GM12878 (cell line): ENCODE results near the gene RNF44. TPM values are rescaled to one million over a fixed set of nuclear protein-coding genes. Genes with fewer than 3 reads are reported as not detected.

Source experiments
- HDGF ChIP-seq: fragments of 450-650 bp; IDR thresholded peaks from 2 replicates; pipeline ENCODE4 v1.6.1; 2016; ENCODE audit warnings: antibody characterized with exemption
- MYC ChIP-seq: IDR thresholded peaks from 2 replicates; pipeline ENCODE4 v1.6.1; 2011; ENCODE audit warnings: mild to moderate bottlenecking, low read length, moderate library complexity, inconsistent platforms; ENCODE audit not compliant: insufficient read depth, insufficient replicate concordance, insufficient read length, severe bottlenecking
- RELA ChIP-seq: fragments of 450-650 bp; IDR thresholded peaks from 2 replicates; pipeline ENCODE4 v1.8.0; 2014; ENCODE audit warnings: borderline replicate concordance; ENCODE audit not compliant: partially characterized antibody
- SMAD5 ChIP-seq: IDR thresholded peaks from 2 replicates; pipeline ENCODE4 v1.6.1; 2016; ENCODE audit warnings: antibody characterized with exemption, low read depth
- SMARCA5 ChIP-seq: fragments of 450-650 bp; IDR thresholded peaks from 2 replicates; pipeline ENCODE4 v1.6.1; 2017; ENCODE audit warnings: mild to moderate bottlenecking
- STAT1 ChIP-seq: fragments of 450-650 bp; conservative IDR thresholded peaks from 2 replicates; pipeline ENCODE4 v1.6.1; 2014; ENCODE audit warnings: antibody characterized with exemption, mild to moderate bottlenecking
- STAT3 ChIP-seq: IDR thresholded peaks from 2 replicates; pipeline ENCODE4 v1.6.1; 2011; ENCODE audit warnings: low read depth, low read length, improper control_type of control experiment
- TAF1 ChIP-seq: IDR thresholded peaks from 2 replicates; pipeline ENCODE4 v1.6.1; 2011; ENCODE audit warnings: mild to moderate bottlenecking, low read depth, low read length, borderline replicate concordance
- polyA plus RNA-seq, 11 experiments: library from polyadenylated mRNA; depleted of rRNA in 4 of 11; unstranded in 6 of 11; stranded (reverse) in 5 of 11; fragments of >200 nt; fragmentation: Nextera tagmentation in 4 of 11; fragmentation: Illumina TruSeq in 1 of 11; extraction: Ambion mirVana in 4 of 11; extraction: Trizol in 1 of 11; gene quantifications; 1 replicate in 1 of 11; 2 replicates in 10 of 11; pipeline versions ENCODE4 v1.2.1 to v1.2.3, GENCODE V29; 2011 to 2016; ENCODE audit warnings: inconsistent platforms in 2 of 11, missing spikeins in 2 of 11, low read depth in 1 of 11
- total RNA-seq, 4 experiments: library from RNA; depleted of rRNA in 3 of 4; stranded (reverse); fragments of >200 nt in 3 of 4; fragmentation: Illumina TruSeq in 1 of 4; extraction: Trizol in 1 of 4; gene quantifications; 2 replicates each; pipeline versions ENCODE4 v1.2.1 to v1.2.3, GENCODE V29; 2013 to 2021
- TF ChIP-seq, protein P1 (sequence below): fragments of 450-650 bp; IDR thresholded peaks from 2 replicates; pipeline ENCODE4 v1.6.1; 2014; ENCODE audit warnings: mild to moderate bottlenecking
- TF ChIP-seq, protein P2 (sequence below): fragments of 450-650 bp; formaldehyde crosslinking; IDR thresholded peaks from 2 replicates; pipeline ENCODE4 v1.4.0; 2022; ENCODE audit warnings: mild to moderate bottlenecking, moderate library complexity
- TF ChIP-seq, protein P3 (sequence below): fragments of 450-650 bp; formaldehyde crosslinking; IDR thresholded peaks from 2 replicates; pipeline ENCODE4 v1.4.0; 2020; ENCODE audit warnings: mild to moderate bottlenecking, moderate library complexity
- TF ChIP-seq, protein P4 (sequence below): fragments of 150-350 bp; IDR thresholded peaks from 2 replicates; pipeline ENCODE4 v1.6.1; 2016; ENCODE audit warnings: low read depth, low read length

Gene RNF44
- total and polyA plus RNA-seq, 10 of the 15 experiments (the other 5 are each of a cell fraction or from before 2014, with no cell fraction given) = 1.7 to 51.9 (median 7.9) TPM

DNA sequence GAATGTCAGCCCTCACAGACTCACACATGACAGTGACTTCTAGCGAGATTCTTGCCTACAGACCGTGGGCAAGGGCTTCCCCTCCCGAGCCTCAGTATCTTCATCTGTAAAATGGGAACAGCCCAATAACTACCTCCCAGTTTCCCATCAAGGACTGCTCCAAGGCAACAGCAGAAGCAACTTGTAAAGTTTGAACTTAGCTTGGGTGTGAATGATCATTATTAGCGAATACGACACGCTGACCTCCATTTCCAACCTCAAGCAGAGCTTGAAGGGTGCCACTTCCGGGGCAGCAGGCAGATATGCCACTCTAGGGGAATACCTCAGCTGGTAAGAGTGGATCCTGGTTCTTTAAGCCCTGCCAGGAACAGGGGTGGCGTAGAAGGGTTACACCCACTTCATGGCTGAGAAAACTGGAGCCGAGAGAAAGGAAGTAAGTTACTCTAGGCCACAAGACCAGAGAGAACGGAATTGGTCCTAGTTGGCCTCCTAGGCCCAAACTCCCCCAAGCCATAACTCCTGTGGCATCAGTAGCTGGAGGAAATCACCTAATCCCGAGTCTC, 2.0 kb downstream of the RNF44 start (continued):
- TF ChIP-seq, protein P1, sequence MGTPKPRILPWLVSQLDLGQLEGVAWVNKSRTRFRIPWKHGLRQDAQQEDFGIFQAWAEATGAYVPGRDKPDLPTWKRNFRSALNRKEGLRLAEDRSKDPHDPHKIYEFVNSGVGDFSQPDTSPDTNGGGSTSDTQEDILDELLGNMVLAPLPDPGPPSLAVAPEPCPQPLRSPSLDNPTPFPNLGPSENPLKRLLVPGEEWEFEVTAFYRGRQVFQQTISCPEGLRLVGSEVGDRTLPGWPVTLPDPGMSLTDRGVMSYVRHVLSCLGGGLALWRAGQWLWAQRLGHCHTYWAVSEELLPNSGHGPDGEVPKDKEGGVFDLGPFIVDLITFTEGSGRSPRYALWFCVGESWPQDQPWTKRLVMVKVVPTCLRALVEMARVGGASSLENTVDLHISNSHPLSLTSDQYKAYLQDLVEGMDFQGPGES = no peak
- TF ChIP-seq HDGF = no peak
- TF ChIP-seq STAT1 = no peak
- TF ChIP-seq, protein P2, sequence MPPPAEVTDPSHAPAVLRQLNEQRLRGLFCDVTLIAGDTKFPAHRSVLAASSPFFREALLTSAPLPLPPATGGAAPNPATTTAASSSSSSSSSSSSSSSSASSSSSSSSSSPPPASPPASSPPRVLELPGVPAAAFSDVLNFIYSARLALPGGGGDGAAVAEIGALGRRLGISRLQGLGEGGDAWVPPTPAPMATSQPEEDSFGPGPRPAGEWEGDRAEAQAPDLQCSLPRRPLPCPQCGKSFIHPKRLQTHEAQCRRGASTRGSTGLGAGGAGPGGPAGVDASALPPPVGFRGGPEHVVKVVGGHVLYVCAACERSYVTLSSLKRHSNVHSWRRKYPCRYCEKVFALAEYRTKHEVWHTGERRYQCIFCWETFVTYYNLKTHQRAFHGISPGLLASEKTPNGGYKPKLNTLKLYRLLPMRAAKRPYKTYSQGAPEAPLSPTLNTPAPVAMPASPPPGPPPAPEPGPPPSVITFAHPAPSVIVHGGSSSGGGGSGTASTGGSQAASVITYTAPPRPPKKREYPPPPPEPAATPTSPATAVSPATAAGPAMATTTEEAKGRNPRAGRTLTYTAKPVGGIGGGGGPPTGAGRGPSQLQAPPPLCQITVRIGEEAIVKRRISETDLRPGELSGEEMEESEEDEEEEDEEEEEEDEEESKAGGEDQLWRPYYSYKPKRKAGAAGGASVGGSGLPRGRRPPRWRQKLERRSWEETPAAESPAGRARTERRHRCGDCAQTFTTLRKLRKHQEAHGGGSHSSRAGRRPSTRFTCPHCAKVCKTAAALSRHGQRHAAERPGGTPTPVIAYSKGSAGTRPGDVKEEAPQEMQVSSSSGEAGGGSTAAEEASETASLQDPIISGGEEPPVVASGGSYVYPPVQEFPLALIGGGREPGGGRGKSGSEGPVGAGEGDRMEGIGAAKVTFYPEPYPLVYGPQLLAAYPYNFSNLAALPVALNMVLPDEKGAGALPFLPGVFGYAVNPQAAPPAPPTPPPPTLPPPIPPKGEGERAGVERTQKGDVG = no peak
- no peak for TF ChIP-seq STAT3
- TF ChIP-seq SMAD5 = no peak
- TF ChIP-seq, protein P3, sequence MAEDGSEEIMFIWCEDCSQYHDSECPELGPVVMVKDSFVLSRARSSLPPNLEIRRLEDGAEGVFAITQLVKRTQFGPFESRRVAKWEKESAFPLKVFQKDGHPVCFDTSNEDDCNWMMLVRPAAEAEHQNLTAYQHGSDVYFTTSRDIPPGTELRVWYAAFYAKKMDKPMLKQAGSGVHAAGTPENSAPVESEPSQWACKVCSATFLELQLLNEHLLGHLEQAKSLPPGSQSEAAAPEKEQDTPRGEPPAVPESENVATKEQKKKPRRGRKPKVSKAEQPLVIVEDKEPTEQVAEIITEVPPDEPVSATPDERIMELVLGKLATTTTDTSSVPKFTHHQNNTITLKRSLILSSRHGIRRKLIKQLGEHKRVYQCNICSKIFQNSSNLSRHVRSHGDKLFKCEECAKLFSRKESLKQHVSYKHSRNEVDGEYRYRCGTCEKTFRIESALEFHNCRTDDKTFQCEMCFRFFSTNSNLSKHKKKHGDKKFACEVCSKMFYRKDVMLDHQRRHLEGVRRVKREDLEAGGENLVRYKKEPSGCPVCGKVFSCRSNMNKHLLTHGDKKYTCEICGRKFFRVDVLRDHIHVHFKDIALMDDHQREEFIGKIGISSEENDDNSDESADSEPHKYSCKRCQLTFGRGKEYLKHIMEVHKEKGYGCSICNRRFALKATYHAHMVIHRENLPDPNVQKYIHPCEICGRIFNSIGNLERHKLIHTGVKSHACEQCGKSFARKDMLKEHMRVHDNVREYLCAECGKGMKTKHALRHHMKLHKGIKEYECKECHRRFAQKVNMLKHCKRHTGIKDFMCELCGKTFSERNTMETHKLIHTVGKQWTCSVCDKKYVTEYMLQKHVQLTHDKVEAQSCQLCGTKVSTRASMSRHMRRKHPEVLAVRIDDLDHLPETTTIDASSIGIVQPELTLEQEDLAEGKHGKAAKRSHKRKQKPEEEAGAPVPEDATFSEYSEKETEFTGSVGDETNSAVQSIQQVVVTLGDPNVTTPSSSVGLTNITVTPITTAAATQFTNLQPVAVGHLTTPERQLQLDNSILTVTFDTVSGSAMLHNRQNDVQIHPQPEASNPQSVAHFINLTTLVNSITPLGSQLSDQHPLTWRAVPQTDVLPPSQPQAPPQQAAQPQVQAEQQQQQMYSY (CRISPR knock-in tag) = no peak
- peak; percentile 32 for TF ChIP-seq RELA
- no peak for TF ChIP-seq MYC
- TF ChIP-seq SMARCA5 = peak; percentile 68; the same call in 1 of the 2 replicates
- TF ChIP-seq, protein P4, sequence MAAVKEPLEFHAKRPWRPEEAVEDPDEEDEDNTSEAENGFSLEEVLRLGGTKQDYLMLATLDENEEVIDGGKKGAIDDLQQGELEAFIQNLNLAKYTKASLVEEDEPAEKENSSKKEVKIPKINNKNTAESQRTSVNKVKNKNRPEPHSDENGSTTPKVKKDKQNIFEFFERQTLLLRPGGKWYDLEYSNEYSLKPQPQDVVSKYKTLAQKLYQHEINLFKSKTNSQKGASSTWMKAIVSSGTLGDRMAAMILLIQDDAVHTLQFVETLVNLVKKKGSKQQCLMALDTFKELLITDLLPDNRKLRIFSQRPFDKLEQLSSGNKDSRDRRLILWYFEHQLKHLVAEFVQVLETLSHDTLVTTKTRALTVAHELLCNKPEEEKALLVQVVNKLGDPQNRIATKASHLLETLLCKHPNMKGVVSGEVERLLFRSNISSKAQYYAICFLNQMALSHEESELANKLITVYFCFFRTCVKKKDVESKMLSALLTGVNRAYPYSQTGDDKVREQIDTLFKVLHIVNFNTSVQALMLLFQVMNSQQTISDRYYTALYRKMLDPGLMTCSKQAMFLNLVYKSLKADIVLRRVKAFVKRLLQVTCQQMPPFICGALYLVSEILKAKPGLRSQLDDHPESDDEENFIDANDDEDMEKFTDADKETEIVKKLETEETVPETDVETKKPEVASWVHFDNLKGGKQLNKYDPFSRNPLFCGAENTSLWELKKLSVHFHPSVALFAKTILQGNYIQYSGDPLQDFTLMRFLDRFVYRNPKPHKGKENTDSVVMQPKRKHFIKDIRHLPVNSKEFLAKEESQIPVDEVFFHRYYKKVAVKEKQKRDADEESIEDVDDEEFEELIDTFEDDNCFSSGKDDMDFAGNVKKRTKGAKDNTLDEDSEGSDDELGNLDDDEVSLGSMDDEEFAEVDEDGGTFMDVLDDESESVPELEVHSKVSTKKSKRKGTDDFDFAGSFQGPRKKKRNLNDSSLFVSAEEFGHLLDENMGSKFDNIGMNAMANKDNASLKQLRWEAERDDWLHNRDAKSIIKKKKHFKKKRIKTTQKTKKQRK = no peak
- peak; percentile 55 for TF ChIP-seq TAF1
